Suprapubic skin (tissue), 4 donors: Measurements from ENCODE around the gene VPS39.

ENCODE experiments used
- EP300 ChIP-seq: sonication (generic); formaldehyde crosslinking; IDR thresholded peaks from one replicate; pipeline ENCODE4 v1.6.1; 2017; ENCODE audit warnings: antibody characterized with exemption
- POLR2A ChIP-seq, 2 donors: fragments of 450-650 bp; IDR thresholded peaks; one replicate each; pipeline ENCODE4 v1.6.1; 2017; ENCODE audit warnings: antibody characterized with exemption in 2 of 2, mild to moderate bottlenecking in 2 of 2, moderate library complexity in 2 of 2
- POLR2AphosphoS5 ChIP-seq, 3 donors: sonication (generic); formaldehyde crosslinking; IDR thresholded peaks; one replicate each; pipeline ENCODE4 v1.6.1; 2017; ENCODE audit warnings: antibody characterized with exemption in 3 of 3
- TF ChIP-seq, protein P1 (sequence below), 2 donors: fragments of 200-600 bp in 1 of 2; fragments of 450-650 bp in 1 of 2; sonication (generic) in 1 of 2; IDR thresholded peaks; one replicate each; pipeline ENCODE4 v1.5.1; 2016 to 2019; ENCODE audit warnings: antibody characterized with exemption in 2 of 2, mild to moderate bottlenecking in 1 of 2, moderate library complexity in 1 of 2

DNA sequence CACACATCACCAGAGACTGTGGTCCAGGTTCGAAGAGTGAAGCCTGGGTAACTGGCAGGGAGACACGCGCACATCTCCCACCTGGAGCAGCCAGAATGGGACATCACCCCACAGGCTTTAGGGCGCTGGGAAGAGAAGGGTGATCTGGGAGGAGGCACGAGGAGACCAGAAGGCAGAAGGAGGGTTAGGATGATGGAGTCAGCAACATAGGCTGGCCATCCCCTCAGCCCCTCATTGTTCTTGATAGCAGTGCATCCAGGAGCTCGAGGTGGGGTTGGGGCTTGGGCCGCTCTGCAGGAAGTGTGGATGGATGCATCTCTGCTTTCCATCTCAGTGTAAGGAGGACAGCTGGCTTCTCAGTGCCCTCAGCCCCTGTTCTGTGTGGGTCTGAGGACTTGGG, 66.9 kb downstream of the VPS39 start:
- no peak for TF ChIP-seq POLR2A (IDR thresholded peaks at IDR 0.05)
- TF ChIP-seq, protein P1, sequence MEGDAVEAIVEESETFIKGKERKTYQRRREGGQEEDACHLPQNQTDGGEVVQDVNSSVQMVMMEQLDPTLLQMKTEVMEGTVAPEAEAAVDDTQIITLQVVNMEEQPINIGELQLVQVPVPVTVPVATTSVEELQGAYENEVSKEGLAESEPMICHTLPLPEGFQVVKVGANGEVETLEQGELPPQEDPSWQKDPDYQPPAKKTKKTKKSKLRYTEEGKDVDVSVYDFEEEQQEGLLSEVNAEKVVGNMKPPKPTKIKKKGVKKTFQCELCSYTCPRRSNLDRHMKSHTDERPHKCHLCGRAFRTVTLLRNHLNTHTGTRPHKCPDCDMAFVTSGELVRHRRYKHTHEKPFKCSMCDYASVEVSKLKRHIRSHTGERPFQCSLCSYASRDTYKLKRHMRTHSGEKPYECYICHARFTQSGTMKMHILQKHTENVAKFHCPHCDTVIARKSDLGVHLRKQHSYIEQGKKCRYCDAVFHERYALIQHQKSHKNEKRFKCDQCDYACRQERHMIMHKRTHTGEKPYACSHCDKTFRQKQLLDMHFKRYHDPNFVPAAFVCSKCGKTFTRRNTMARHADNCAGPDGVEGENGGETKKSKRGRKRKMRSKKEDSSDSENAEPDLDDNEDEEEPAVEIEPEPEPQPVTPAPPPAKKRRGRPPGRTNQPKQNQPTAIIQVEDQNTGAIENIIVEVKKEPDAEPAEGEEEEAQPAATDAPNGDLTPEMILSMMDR (IDR thresholded peaks at IDR 0.05) = no peak
- TF ChIP-seq EP300 = no peak
- TF ChIP-seq POLR2AphosphoS5 (IDR thresholded peaks at IDR 0.05) = no peak
